ENCODE measurements around the gene TP73.

GRCh38 chr1:3614755-3615742 lies 37.3 kb upstream of the TP73 start:
- TF ChIP-seq POLR2A (IDR thresholded peaks at IDR 0.05) (no peak), CTCF (IDR thresholded peaks at IDR 0.05) (peak in 2 of 3 donors; percentile 37 to 38), POLR2AphosphoS5 (IDR thresholded peaks at IDR 0.05) (no peak)

Data from breast epithelium (tissue), 3 donors.